OCI-LY7 (cell line): Measurements from ENCODE around the gene WDR86. TPM values are rescaled to one million over a fixed set of nuclear protein-coding genes. Genes with fewer than 3 reads are reported as not detected.

Experiments
- BruUV-seq: library from RNA; stranded (reverse); fragments of 400-500 nt; replicated peaks from 2 replicates; lab custom pipeline; 2021; lab: Mats Ljungman, UMichigan
- CTCF ChIA-PET: fragments of 300-600 bp; sonication (Branson Sonifier 250); formaldehyde crosslinking; loops from one replicate; lab custom pipeline; 2022; ENCODE audit warnings: antibody characterized with exemption; ENCODE audit not compliant: unreplicated experiment; lab: Charles Lee
- POLR2A ChIA-PET: fragments of 300-600 bp; sonication (Branson Sonifier 250); formaldehyde crosslinking; loops from one replicate; lab custom pipeline; 2022; ENCODE audit warnings: antibody characterized with exemption; lab: Charles Lee
- DNase-seq: peaks from one replicate; pipeline ENCODE4 v3.0.0-alpha.2; 2015; ENCODE audit warnings: low spot score
- H2AFZ ChIP-seq: fragments of 200-600 bp; sonication (generic), shearing (Covaris generic); 2 replicates; pipeline ENCODE4 v1.6.1; 2014; ENCODE audit warnings: mild to moderate bottlenecking, antibody characterized with exemption, low read length, moderate library complexity
- H3K27ac ChIP-seq: fragments of 200-600 bp; sonication (generic); 2 replicates; pipeline ENCODE4 v1.5.1; 2014; ENCODE audit warnings: mixed run types, low read depth, mild to moderate bottlenecking, moderate library complexity, low read length, inconsistent platforms; ENCODE audit not compliant: poor library complexity, severe bottlenecking
- H3K36me3 ChIP-seq: fragments of 200-600 bp; sonication (generic); 2 replicates; pipeline ENCODE4 v1.6.1; 2014; ENCODE audit warnings: mild to moderate bottlenecking, antibody characterized with exemption, low read length, moderate library complexity, mixed read lengths; ENCODE audit not compliant: insufficient read depth
- H3K4me1 ChIP-seq: fragments of 200-600 bp; sonication (generic); 2 replicates; pipeline ENCODE4 v1.5.1; 2014; ENCODE audit warnings: mild to moderate bottlenecking, low read length; ENCODE audit not compliant: insufficient read depth, poor library complexity, severe bottlenecking
- H3K4me2 ChIP-seq: fragments of 200-600 bp; sonication (generic); 2 replicates; pipeline ENCODE4 v1.6.1; 2014; ENCODE audit warnings: mild to moderate bottlenecking, low read length
- H3K4me3 ChIP-seq: fragments of 200-600 bp; sonication (generic); 2 replicates; pipeline ENCODE4 v1.5.1; 2014; ENCODE audit warnings: mild to moderate bottlenecking, low read depth, low read length; ENCODE audit not compliant: poor library complexity, severe bottlenecking
- H3K79me2 ChIP-seq: fragments of 200-600 bp; sonication (generic); 2 replicates; pipeline ENCODE4 v1.6.1; 2016; ENCODE audit warnings: low read depth, mild to moderate bottlenecking, low read length, moderate library complexity, mixed read lengths; ENCODE audit not compliant: insufficient read depth
- H3K9me2 ChIP-seq: fragments of 200-600 bp; sonication (generic); 2 replicates; pipeline ENCODE4 v1.6.1; 2016; ENCODE audit warnings: mild to moderate bottlenecking, low read length, mixed read lengths; ENCODE audit not compliant: insufficient read depth
- H3K9me3 ChIP-seq: fragments of 200-600 bp; sonication (generic); 2 replicates; pipeline ENCODE4 v1.6.1; 2014; ENCODE audit warnings: mild to moderate bottlenecking, mixed run types, low read length, mixed read lengths
- H4K20me1 ChIP-seq: fragments of 200-600 bp; sonication (generic); 2 replicates; pipeline ENCODE4 v1.6.1; 2014; ENCODE audit warnings: mild to moderate bottlenecking, antibody characterized with exemption, low read length, moderate library complexity, mixed read lengths; ENCODE audit not compliant: insufficient read depth
- EZH2phosphoT487 ChIP-seq: fragments of 200-600 bp; sonication (generic); IDR thresholded peaks from 2 replicates; pipeline ENCODE4 v1.6.1; 2018; ENCODE audit warnings: low read depth, borderline replicate concordance, mild to moderate bottlenecking, mixed run types, antibody characterized with exemption, low read length, moderate library complexity, mixed read lengths
- intact Hi-C: fragments of 100-400 bp; cut with micrococcal nuclease; formaldehyde crosslinking; loops from one replicate; pipeline ENCODE4 v1.10.0; 2022; ENCODE audit not compliant: unreplicated experiment
- total RNA-seq, 2 experiments: library from RNA; depleted of rRNA in 1 of 2; stranded (reverse); fragments of >200 nt in 1 of 2; shearing (Covaris generic) in 1 of 2; gene quantifications; 2 replicates each; pipeline ENCODE4 v1.2.3, GENCODE V29; 2014 to 2022
- TF ChIP-seq, protein P1 (sequence below): fragments of 200-600 bp; sonication (generic); conservative IDR thresholded peaks from 2 replicates; pipeline ENCODE4 v1.5.1; 2014; ENCODE audit warnings: mild to moderate bottlenecking, antibody characterized with exemption, low read length, moderate library complexity, mixed read lengths

The WDR86 gene
- total RNA-seq, 2 experiments from 2014 or later: 0.44 to 0.51 TPM

GRCh38 chr7:151379534-151380198 is 30.2 kb downstream of the WDR86 start:
- no TSS peak for BruUV-seq
- Histone ChIP-seq H2AFZ (no peak overlapping the region), H3K4me3 (no peak overlapping the region), H3K36me3 (no peaks in the 10 kb centered on the region), H4K20me1 (no peaks in the 10 kb centered on the region), H3K27ac (no peak overlapping the region), H3K79me2 (no peaks in the 10 kb centered on the region), H3K9me2 (no peaks in the 10 kb centered on the region), H3K4me1 (peaks cover 17% of the 10 kb centered on the region), H3K4me2 (no peak overlapping the region), H3K9me3 (no peaks in the 10 kb centered on the region)
- intact Hi-C loops: no loop called here
- TF ChIP-seq EZH2phosphoT487: no peak
- TF ChIP-seq, protein P1, sequence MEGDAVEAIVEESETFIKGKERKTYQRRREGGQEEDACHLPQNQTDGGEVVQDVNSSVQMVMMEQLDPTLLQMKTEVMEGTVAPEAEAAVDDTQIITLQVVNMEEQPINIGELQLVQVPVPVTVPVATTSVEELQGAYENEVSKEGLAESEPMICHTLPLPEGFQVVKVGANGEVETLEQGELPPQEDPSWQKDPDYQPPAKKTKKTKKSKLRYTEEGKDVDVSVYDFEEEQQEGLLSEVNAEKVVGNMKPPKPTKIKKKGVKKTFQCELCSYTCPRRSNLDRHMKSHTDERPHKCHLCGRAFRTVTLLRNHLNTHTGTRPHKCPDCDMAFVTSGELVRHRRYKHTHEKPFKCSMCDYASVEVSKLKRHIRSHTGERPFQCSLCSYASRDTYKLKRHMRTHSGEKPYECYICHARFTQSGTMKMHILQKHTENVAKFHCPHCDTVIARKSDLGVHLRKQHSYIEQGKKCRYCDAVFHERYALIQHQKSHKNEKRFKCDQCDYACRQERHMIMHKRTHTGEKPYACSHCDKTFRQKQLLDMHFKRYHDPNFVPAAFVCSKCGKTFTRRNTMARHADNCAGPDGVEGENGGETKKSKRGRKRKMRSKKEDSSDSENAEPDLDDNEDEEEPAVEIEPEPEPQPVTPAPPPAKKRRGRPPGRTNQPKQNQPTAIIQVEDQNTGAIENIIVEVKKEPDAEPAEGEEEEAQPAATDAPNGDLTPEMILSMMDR: no peak
- DNase-seq: no peak
- ChIA-PET POLR2A (interaction anchor here (0.6 kb wide), 1 partner anchor 11 kb away, joined by 3 read pairs; no protein-coding TSS in a partner anchor), CTCF (no interaction called here)

GRCh38 chr7:151379193-151379520 is 30.7 kb downstream of the WDR86 start:
- Histone ChIP-seq H4K20me1 (no peaks in the 10 kb centered on the region), H3K4me2 (no peak overlapping the region), H3K9me2 (no peaks in the 10 kb centered on the region), H3K4me1 (peaks cover 17% of the 10 kb centered on the region), H3K79me2 (no peaks in the 10 kb centered on the region), H2AFZ (no peak overlapping the region), H3K36me3 (peaks cover 5% of the 10 kb centered on the region; the same call in 1 of the 2 replicates), H3K9me3 (no peaks in the 10 kb centered on the region), H3K4me3 (no peak overlapping the region), H3K27ac (no peak overlapping the region)
- ChIA-PET CTCF (no interaction called here), POLR2A (no interaction called here)
- TF ChIP-seq EZH2phosphoT487: no peak
- TF ChIP-seq, protein P1: no peak
- BruUV-seq: no TSS peak
- intact Hi-C loops: no loop called here
- no peak for DNase-seq

DNA sequence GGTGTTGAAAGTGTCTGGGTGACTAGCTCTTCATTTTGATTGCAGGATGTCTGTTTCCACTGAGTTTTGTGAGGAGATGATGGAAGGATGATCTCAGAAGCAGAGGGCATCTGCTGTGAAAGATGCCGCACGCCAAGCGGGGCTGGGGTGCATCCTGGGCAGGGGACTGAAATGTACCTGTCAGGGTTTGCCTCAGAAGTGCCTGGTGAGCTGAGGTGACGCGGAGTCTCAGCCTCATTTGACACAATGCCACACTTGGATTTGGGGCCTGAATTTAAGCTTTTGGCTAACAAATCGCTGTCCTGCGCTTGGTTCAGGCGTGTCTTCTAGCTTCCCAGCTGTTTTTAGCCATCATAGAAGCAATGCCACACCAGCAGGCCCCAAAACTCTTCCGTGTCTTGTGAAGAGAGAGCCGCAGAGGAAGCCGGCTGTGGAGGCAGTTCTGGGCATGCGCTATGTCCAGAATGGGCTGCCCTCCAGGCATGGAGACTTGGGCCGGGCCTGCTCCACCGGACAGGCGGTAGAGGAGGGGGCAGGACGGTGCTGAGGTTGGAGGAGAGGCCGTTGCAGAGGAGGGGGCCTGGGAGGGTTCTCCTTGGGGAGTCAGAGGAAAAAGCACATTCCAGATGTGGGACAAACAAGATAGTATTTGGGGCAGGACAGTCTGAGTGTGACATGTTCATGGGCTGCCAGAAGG is 31.2 kb downstream of the WDR86 start:
- intact Hi-C loops: no loop called here
- no peaks in the 10 kb centered on the region for H4K20me1 ChIP-seq
- H3K4me3 ChIP-seq: no peak overlapping the region
- ChIA-PET POLR2A (no interaction called here), CTCF (no interaction called here)
- peaks cover 17% of the 10 kb centered on the region for H3K4me1 ChIP-seq
- H2AFZ ChIP-seq: no peak overlapping the region
- no peaks in the 10 kb centered on the region for H3K9me3 ChIP-seq
- no peak overlapping the region for H3K27ac ChIP-seq
- no peaks in the 10 kb centered on the region for H3K9me2 ChIP-seq
- no TSS peak for BruUV-seq
- DNase-seq: no peak
- H3K79me2 ChIP-seq: no peaks in the 10 kb centered on the region
- peaks cover 5% of the 10 kb centered on the region; the same call in 1 of the 2 replicates for H3K36me3 ChIP-seq
- H3K4me2 ChIP-seq: no peak overlapping the region
- TF ChIP-seq, protein P1: no peak
- TF ChIP-seq EZH2phosphoT487: no peak
